IPS-15b (cell line): Measurements from ENCODE around the gene TBC1D8.

ENCODE experiments used
- H3K27me3 ChIP-seq: one replicate; pipeline ENCODE4 v1.6.1; 2013; ENCODE audit warnings: low read length; ENCODE audit not compliant: control insufficient read depth, insufficient read depth
- H3K36me3 ChIP-seq: one replicate; pipeline ENCODE4 v1.6.1; 2013; ENCODE audit warnings: low read length; ENCODE audit not compliant: control insufficient read depth, insufficient read depth
- H3K4me1 ChIP-seq: one replicate; pipeline ENCODE4 v1.6.1; 2013; ENCODE audit warnings: mild to moderate bottlenecking, low read length; ENCODE audit not compliant: control insufficient read depth, insufficient read depth
- H3K4me3 ChIP-seq: one replicate; pipeline ENCODE4 v1.5.1; 2013; ENCODE audit warnings: low read depth, low read length
- H3K9ac ChIP-seq: one replicate; pipeline ENCODE4 v1.6.1; 2013; ENCODE audit warnings: low read depth, mild to moderate bottlenecking, low read length
- H3K9me3 ChIP-seq: one replicate; pipeline ENCODE4 v1.6.1; 2013; ENCODE audit warnings: mild to moderate bottlenecking, low read length; ENCODE audit not compliant: control insufficient read depth, insufficient read depth

The TBC1D8 gene

DNA sequence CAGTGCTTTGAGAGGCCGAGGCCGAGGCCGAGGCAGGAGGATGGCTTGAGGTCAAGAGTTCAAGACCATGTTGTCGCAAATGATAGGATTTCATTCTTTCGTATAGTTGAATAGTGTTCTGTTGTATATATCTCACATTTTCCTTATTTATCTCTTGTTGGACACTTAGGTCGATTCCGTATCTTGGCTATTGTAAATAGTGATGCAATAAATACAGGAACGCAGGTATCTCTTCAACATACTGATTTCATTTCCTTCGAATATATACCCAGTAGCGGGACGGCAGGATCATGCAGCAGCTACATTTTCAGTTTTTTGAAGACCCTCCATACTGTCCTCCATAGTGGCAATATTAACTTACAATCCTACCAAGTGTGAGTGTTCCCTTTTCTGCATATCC, 4.1 kb downstream of the TBC1D8 start:
- Histone ChIP-seq H3K36me3 (no peaks in the 10 kb centered on the region), H3K4me1 (peaks cover 32% of the 10 kb centered on the region), H3K9me3 (no peaks in the 10 kb centered on the region), H3K4me3 (no peak overlapping the region), H3K9ac (no peak overlapping the region), H3K27me3 (peaks cover 5% of the 10 kb centered on the region)

DNA sequence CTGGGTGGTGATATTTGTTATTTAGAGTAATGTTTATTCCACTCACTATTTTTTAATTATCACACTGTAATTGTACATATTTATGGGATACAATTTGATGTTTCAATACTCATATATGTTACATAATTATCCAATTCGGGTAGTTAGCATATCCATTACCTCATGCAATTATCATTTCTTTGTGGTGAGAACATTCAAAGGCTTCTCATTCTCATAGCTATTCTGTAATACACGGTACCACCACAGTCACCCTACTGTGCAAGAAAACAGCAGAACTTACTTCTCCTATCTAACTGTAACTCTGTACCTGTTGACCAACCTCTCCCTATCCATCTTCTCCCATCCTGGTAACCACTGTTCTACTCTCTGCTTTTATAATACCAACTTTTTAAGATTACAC, 4.6 kb downstream of the TBC1D8 start:
- H3K4me1 ChIP-seq: peaks cover 32% of the 10 kb centered on the region

GRCh38 chr2:101145406-101145805, 5.8 kb downstream of the TBC1D8 start:
- Histone ChIP-seq H3K27me3 (peaks cover 5% of the 10 kb centered on the region), H3K9ac (no peak overlapping the region), H3K4me1 (peaks cover 32% of the 10 kb centered on the region), H3K9me3 (no peaks in the 10 kb centered on the region), H3K4me3 (no peak overlapping the region), H3K36me3 (no peaks in the 10 kb centered on the region)

More for the DNA sequence above, 4.6 kb downstream of the TBC1D8 start:
- Histone ChIP-seq H3K36me3 (no peaks in the 10 kb centered on the region), H3K9me3 (no peaks in the 10 kb centered on the region), H3K27me3 (peaks cover 5% of the 10 kb centered on the region), H3K4me3 (no peak overlapping the region), H3K9ac (no peak overlapping the region)

DNA sequence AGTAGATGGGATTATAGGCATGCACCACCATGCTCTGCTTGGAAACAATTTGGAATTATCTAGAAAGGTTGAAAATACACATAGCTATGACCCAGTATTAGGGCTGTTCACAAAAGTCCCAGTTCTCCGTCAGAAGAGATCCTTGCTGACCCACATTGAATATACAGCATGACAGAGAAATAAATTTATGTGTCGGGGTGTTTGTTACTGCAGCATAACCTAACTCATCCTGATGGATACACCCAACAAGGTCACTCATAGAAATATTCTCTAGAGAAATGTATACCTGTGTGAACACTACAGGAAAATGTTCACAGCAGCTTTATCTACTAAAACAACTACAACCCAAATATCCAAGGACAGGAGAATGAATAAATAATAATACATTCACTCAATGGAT, 9.0 kb downstream of the TBC1D8 start:
- Histone ChIP-seq H3K27me3 (no peaks in the 10 kb centered on the region), H3K36me3 (no peaks in the 10 kb centered on the region), H3K4me3 (no peak overlapping the region), H3K9me3 (no peaks in the 10 kb centered on the region), H3K9ac (no peak overlapping the region), H3K4me1 (peaks cover 19% of the 10 kb centered on the region)

GRCh38 chr2:101140978-101141655, 10.1 kb downstream of the TBC1D8 start:
- Histone ChIP-seq H3K9me3 (no peaks in the 10 kb centered on the region), H3K9ac (no peak overlapping the region), H3K4me3 (no peak overlapping the region), H3K27me3 (no peaks in the 10 kb centered on the region), H3K36me3 (no peaks in the 10 kb centered on the region), H3K4me1 (peaks cover 18% of the 10 kb centered on the region)

- H3K9me3 ChIP-seq: no peaks in the 10 kb centered on the region
- no peak overlapping the region for H3K9ac ChIP-seq
- H3K27me3 ChIP-seq: no peaks in the 10 kb centered on the region
- peaks cover 10% of the 10 kb centered on the region for H3K4me1 ChIP-seq
- H3K4me3 ChIP-seq: no peak overlapping the region
- no peaks in the 10 kb centered on the region for H3K36me3 ChIP-seq
These were observed 10.9 kb downstream of the TBC1D8 start for GRCh38 chr2:101140237-101140636.

GRCh38 chr2:101139495-101139894, 11.7 kb downstream of the TBC1D8 start:
- Histone ChIP-seq H3K4me1 (peaks cover 8% of the 10 kb centered on the region), H3K9ac (no peak overlapping the region), H3K27me3 (no peaks in the 10 kb centered on the region), H3K4me3 (no peak overlapping the region), H3K36me3 (no peaks in the 10 kb centered on the region), H3K9me3 (no peaks in the 10 kb centered on the region)

- Histone ChIP-seq H3K9me3 (no peaks in the 10 kb centered on the region), H3K9ac (no peak overlapping the region), H3K4me3 (no peak overlapping the region), H3K36me3 (no peaks in the 10 kb centered on the region), H3K4me1 (peaks cover 2% of the 10 kb centered on the region), H3K27me3 (no peaks in the 10 kb centered on the region)
These were observed 15.5 kb downstream of the TBC1D8 start for GRCh38 chr2:101135412-101136296.

DNA sequence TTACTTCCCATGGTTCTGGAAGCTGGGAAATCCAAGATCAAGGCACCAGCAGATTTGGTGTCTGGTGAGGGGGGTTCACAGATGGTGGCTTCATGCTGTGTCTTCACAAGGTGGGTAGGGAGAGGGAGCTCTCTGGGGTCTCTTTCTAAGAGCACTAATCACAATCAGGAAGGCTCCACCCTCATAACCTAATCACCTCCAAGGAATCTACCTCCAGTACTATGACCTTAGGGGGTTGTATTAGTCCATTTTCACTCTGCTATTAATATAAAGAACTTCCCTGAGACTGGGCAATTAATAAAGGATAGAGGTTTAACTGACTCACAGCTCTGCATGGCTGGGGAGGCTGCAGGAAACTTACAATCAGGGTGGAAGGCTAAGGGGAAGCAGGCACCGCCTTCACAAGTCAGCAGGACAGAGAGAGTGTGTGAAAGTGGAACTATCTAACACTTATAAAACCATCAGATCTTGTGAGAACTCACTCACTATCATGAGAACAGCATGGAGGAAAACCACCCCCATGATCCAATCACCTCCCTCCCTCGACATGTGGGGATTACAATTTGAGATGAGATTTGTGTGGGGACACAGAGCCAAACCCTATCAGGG, 17.6 kb downstream of the TBC1D8 start:
- no peaks in the 10 kb centered on the region for H3K36me3 ChIP-seq
- no peaks in the 10 kb centered on the region for H3K27me3 ChIP-seq
- no peak overlapping the region for H3K4me3 ChIP-seq
- no peaks in the 10 kb centered on the region for H3K9me3 ChIP-seq
- peaks cover 2% of the 10 kb centered on the region for H3K4me1 ChIP-seq
- H3K9ac ChIP-seq: no peak overlapping the region

GRCh38 chr2:101132202-101132601, 19.0 kb downstream of the TBC1D8 start:
- H3K4me3 ChIP-seq: no peak overlapping the region
- no peaks in the 10 kb centered on the region for H3K9me3 ChIP-seq
- peaks cover 5% of the 10 kb centered on the region for H3K4me1 ChIP-seq
- no peaks in the 10 kb centered on the region for H3K27me3 ChIP-seq
- no peaks in the 10 kb centered on the region for H3K36me3 ChIP-seq
- no peak overlapping the region for H3K9ac ChIP-seq

DNA sequence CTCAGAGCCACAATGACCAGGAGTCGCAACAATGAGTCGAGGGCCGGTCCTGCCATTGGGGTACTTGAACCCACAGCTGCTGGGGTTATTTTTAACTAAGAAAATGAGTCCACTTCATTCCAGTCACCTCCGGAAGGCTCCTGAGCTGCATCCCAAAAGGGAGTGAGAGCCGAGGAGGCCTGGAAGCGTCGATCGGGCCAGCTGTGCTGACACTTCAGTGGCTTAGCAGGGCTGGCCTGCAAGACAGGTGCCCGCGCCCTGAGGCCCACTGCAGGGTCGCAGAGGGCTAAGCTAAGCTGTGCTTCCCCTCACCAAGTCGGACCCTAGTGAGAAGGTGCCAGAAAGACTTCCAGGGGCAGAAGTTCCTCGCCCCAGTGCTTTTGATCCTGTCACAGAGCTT, 21.1 kb downstream of the TBC1D8 start:
- peaks cover 3% of the 10 kb centered on the region for H3K4me1 ChIP-seq
- no peaks in the 10 kb centered on the region for H3K9me3 ChIP-seq
- H3K27me3 ChIP-seq: no peaks in the 10 kb centered on the region
- H3K36me3 ChIP-seq: no peaks in the 10 kb centered on the region
- H3K9ac ChIP-seq: no peak overlapping the region
- H3K4me3 ChIP-seq: no peak overlapping the region
